Endothelial cell (in vitro differentiated cells): ENCODE results near the gene CACNA1B. TPM values are rescaled to one million over a fixed set of nuclear protein-coding genes. Genes with fewer than 3 reads are reported as not detected.

Experiments
- DNase-seq: peaks from one replicate; pipeline ENCODE4 v3.0.0; 2021; ENCODE audit warnings: low spot score
- H3K27ac Mint-ChIP-seq: one replicate; pipeline ENCODE4 v1.8.0; 2021; ENCODE audit warnings: mixed read lengths, inconsistent platforms; ENCODE audit not compliant: unreplicated experiment
- H3K27me3 Mint-ChIP-seq: one replicate; pipeline ENCODE4 v1.8.0; 2021; ENCODE audit warnings: mild to moderate bottlenecking, moderate library complexity, mixed read lengths, inconsistent platforms; ENCODE audit not compliant: unreplicated experiment
- H3K36me3 Mint-ChIP-seq: one replicate; pipeline ENCODE4 v1.8.0; 2021; ENCODE audit warnings: mild to moderate bottlenecking, low read depth, mixed read lengths, inconsistent platforms; ENCODE audit not compliant: unreplicated experiment
- H3K4me1 Mint-ChIP-seq: one replicate; pipeline ENCODE4 v1.8.0; 2021; ENCODE audit warnings: mild to moderate bottlenecking, mixed read lengths, inconsistent platforms; ENCODE audit not compliant: unreplicated experiment
- H3K4me3 Mint-ChIP-seq: one replicate; pipeline ENCODE4 v1.8.0; 2021; ENCODE audit warnings: mild to moderate bottlenecking, mixed read lengths, inconsistent platforms; ENCODE audit not compliant: unreplicated experiment
- H3K9me3 Mint-ChIP-seq: one replicate; pipeline ENCODE4 v1.8.0; 2021; ENCODE audit warnings: mixed read lengths, inconsistent platforms; ENCODE audit not compliant: unreplicated experiment
- CTCF ChIP-seq: fragments of 200-600 bp; sonication (generic); IDR thresholded peaks from one replicate; pipeline ENCODE4 v1.5.0; 2021; ENCODE audit warnings: antibody characterized with exemption; ENCODE audit not compliant: unreplicated experiment
- total RNA-seq: library from RNA; stranded (reverse); fragmentation: NEBNext Ultra II Directional; extraction: Animal tissue kit (Norgen Biotek cat#: 25700); gene quantifications from one replicate; pipeline ENCODE4 v1.2.1, GENCODE V29; 2021; ENCODE audit not compliant: unreplicated experiment

Gene CACNA1B
- total RNA-seq, 1 donor from 2014 or later = 2.0 TPM

GRCh38 chr9:138009803-138010690 lies 132.5 kb downstream of the CACNA1B start:
- Mint-ChIP-seq H3K36me3 (peaks cover 3% of the 10 kb centered on the region), H3K27me3 (peaks cover 10% of the 10 kb centered on the region), H3K4me3 (no peak overlapping the region), H3K4me1 (no peaks in the 10 kb centered on the region), H3K27ac (no peak overlapping the region), H3K9me3 (no peaks in the 10 kb centered on the region)
- TF ChIP-seq CTCF = no peak
- no peak for DNase-seq

GRCh38 chr9:138010861-138011260 lies 133.3 kb downstream of the CACNA1B start:
- H3K27me3 Mint-ChIP-seq = peaks cover 13% of the 10 kb centered on the region
- peaks cover 3% of the 10 kb centered on the region for H3K36me3 Mint-ChIP-seq
- H3K27ac Mint-ChIP-seq = no peak overlapping the region
- no peaks in the 10 kb centered on the region for H3K4me1 Mint-ChIP-seq
- no peaks in the 10 kb centered on the region for H3K9me3 Mint-ChIP-seq
- DNase-seq = no peak
- TF ChIP-seq CTCF = no peak
- no peak overlapping the region for H3K4me3 Mint-ChIP-seq

GRCh38 chr9:138011951-138012500 lies 134.4 kb downstream of the CACNA1B start:
- no peak overlapping the region for H3K27ac Mint-ChIP-seq
- H3K36me3 Mint-ChIP-seq = peaks cover 3% of the 10 kb centered on the region
- no peaks in the 10 kb centered on the region for H3K4me1 Mint-ChIP-seq
- no peak for DNase-seq
- H3K4me3 Mint-ChIP-seq = no peak overlapping the region
- TF ChIP-seq CTCF = no peak
- H3K27me3 Mint-ChIP-seq = peaks cover 14% of the 10 kb centered on the region
- H3K9me3 Mint-ChIP-seq = no peaks in the 10 kb centered on the region

- Mint-ChIP-seq H3K9me3 (no peaks in the 10 kb centered on the region), H3K27ac (no peak overlapping the region), H3K36me3 (peaks cover 3% of the 10 kb centered on the region), H3K4me1 (no peaks in the 10 kb centered on the region), H3K4me3 (no peak overlapping the region), H3K27me3 (peaks cover 14% of the 10 kb centered on the region)
- no peak for DNase-seq
- TF ChIP-seq CTCF = no peak
These were observed 135.7 kb downstream of the CACNA1B start for GRCh38 chr9:138013273-138013672.

GRCh38 chr9:138013836-138014562 lies 136.4 kb downstream of the CACNA1B start:
- Mint-ChIP-seq H3K27me3 (peaks cover 12% of the 10 kb centered on the region), H3K4me1 (no peaks in the 10 kb centered on the region), H3K4me3 (no peak overlapping the region), H3K27ac (no peak overlapping the region), H3K9me3 (no peaks in the 10 kb centered on the region), H3K36me3 (peaks cover 3% of the 10 kb centered on the region)
- DNase-seq = no peak
- TF ChIP-seq CTCF = no peak
